Activated CD8-positive, alpha-beta memory T cell treated with anti-CD3 and anti-CD28 coated beads, Interleukin-2, amount 50 U/mL, for 48 hours (primary cell): ENCODE measurements around the gene PLEKHG7.

Source experiments
- DNase-seq: peaks from one replicate; pipeline ENCODE4 v3.0.0-alpha.2; 2020

Gene PLEKHG7

DNA sequence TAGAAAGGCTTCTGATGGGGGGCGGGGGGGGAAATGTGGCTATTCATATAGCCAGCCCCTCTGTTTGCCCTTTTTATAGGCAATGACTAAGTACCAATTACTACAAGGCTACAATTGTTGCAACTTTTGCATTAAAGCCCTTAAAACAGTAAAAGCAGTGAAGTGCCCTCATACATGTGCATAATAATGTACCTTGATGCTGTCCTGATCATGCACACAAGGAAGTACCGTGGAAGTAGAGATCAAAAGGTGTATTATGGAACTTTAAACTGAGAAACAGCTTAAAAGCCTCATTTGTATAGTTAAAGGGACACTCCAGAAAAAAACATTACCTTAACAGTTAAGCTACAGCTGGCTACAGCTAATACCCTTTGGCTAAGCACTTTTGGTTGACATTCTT is 111.8 kb downstream of the PLEKHG7 start:
- DNase-seq, result no peak

- DNase-seq, result no peak
Measured at GRCh38 chr12:92821142-92821541, 118.4 kb downstream of the PLEKHG7 start.
